Stimulated activated CD4-positive, alpha-beta T cell treated with anti-CD3 and anti-CD28 coated beads, Interleukin-4, amount 100 ng/mL, for 1 hour (primary cell): ENCODE results near the gene SYT13.
A peak's percentile ranks its signal among the peaks of the same experiment; 100 is the strongest.
"Not testable (repeated sequence)": the region's sequence is repeated elsewhere in the genome, so short reads cannot be mapped to it uniquely, and the experiment has no call there.

Experiments
- DNase-seq: peaks from one replicate; pipeline ENCODE4 v3.0.0-alpha.2; 2020

SYT13 gene

DNA sequence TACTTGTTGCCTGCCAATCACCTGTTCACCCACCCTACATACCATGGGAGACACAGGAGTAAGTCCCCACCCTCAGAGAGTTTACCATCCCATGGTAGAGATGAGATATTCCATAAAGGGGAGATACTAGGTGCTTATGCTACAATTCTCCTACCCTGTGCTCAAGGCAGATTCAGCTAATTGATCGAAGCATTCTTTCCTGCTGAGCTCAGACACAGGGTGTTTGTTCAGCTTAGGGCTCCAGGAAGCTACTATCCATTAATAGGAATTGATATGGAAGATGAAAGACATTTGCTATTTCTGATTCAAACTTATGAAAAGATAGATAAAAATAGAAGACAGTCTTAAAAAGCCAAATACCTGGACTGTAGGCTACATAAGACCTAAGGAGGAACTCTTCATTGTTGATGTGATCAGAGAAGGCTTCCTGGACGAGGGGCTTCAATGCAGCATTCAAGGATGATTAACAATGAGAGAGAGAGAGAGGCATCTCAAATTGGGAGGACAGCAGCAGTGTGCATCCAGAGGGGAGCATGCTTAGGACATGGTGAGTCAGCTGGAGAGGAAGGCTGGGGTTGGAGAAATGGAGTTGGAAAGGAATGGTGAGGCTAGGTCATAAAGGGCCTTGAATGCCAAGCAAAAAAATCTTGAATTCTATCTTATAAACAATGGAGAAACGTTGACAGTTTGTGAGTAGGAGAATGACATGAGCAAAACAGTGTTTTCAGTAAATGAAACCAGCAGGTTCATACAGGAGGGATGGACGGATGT lies 15.0 kb downstream of the SYT13 start:
- DNase-seq: no peak

DNA sequence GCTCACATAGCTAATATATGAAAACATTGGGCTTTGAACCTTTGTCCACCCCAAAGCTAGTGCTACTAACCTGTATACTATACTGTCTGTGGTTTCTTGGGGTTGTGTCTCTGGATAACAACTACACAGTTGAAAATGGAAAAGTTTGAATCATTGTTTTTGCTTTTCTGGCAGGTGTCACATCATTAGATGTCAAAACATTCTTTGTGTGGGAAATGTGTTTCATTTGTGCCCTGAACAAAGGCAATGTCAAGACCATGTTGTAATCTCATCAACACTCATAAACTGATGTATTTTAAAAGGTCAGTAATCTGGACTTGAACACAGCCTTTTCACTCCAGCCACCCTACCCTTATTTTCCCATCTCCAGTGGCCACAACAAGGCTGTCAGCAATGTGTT lies 16.5 kb downstream of the SYT13 start:
- no peak for DNase-seq

DNA sequence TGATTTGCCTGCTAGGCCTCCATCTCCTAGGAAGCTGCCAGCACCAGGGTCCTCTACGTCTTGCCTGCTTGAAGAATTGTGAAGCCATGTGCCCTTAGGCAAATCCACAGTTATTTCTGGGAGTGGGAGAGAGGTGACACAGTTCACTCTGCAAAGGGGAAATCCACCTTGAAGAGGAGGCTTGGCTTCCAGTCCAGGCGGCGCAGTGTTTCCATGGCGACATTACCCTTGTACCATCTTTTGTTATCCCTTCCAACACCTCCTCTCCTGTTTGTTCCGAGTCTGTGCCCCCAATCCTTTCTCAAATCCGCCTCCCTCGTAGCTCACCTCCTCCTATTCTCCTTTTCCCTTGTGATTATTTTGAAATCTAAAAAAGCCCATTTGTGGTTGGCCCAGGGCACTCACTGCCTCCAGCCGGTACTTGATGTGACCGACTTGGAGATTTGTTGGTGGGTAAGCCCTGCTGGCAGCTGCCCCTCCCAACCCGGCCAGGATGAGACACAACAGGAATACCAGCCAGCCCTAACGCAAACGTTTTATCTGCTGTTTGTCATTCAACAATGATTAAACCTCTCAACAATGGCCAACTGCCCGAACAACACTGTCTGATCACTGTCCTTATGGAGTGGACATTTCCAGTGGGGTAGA lies 18.4 kb downstream of the SYT13 start:
- no peak for DNase-seq

DNA sequence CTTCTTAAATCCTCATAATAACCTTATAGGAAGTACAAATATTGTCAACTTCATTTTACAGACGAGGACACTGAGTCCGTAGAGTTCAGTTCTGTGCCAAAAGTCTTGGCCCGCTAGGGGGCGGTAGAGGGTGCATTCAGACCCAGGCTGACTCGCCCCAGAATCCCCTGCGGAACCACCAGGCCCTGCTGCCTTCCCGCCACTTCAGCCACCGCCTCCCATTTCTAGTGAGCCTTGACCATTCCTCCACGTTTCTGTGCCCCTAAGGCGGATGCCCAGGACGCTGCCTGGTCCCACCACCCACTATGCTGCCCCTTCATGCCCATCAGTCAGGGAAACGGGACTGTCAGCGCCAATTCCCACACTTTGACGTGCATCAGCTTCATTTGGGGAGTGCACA lies 19.1 kb downstream of the SYT13 start:
- peak; percentile 15 for DNase-seq

DNA sequence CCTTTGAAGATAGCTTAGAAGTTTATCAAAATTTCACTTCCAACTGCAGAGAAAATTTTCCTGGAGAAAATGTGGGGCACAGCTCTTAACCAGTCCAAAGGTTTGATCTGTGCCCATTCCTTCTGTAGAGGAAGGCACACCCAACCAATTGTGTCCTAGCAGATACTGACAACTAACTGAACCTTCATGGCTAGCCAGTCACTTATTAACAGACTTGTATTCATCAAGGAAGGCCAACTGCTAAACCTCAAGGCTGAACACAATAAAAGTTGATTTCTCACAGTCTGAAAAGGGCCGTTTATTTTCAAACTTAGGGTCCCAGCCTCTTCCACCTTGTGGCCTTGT lies 19.5 kb downstream of the SYT13 start:
- no peak for DNase-seq

DNA sequence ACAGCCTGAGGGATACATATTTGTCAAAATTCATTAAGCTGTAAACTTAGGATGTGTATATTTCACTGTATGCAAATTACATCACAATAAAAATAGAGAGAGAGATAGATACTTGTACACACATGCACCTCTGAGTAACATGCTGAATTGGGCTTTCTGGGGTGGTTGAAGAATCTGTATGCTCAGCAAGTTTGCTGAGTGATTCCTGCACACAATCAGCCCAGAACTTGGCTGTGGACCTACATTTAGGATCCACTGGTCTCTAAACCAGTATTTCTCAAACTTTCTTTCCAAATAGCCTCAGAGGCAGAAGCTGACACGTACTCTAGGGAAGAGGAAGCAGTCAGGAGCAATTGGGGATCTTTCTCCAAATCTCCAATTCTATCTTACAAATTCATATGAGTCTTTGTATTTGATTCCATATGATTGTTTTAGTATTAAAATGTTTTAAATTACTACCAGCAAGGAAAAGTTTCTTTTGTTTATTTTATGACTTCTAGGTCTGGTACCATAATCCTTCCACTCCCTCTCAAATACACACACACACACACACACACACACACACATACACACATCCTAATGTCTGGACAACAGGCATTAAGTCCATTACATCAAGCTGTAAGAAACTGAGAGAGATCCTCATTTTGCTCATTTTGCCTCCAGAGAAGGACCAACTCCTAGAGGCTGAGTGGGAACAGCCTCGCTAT lies 20.0 kb downstream of the SYT13 start:
- no peak for DNase-seq

DNA sequence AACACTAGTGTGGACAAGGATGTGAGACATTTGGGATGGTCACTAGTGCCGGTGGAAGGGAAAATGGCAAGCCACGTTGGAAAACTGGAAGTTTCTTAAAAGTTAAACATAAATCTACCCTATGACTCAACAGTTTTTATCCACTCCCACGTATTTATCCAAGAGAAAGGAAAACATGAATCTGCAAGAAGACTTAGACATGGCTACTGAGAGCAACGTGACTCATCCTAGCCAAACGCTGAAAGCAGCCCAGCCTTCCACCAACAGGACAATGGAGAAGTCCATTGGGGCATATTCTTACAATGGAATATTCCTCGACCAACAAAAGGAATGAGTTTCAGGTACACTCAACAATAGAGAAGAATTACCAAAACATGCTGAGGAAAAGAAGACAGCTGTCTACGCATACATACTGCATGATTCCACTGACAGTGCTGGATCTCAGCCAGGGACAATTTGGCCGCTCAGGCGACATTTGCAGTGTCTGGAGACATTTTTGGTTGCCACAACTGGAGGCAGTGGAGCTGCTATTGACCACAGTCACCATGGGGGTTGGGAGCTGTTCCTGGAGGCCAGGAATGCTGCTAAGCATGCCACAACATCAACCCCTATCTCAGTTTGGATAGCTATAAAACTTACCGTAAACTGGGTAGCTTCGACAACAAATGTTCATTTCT lies 21.2 kb downstream of the SYT13 start:
- DNase-seq: no peak

DNA sequence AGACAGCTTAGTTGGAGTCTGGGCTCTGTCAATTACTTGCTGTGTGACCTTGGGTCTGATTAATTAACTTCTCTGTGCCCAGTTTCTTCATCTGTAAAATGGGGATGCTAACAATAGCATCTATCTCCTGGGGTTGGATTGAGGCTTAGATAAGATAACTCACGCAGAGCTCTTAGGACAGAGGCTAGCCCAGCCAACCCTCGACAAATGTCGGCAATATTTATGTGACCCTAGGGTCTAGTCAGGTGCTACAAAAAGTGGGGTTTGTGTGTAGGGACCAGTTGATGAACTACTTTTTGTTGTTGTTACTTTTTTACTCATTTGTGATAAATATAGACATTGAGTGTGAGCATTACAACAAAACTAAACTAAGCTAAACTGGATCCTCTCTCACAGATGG lies 22.4 kb downstream of the SYT13 start:
- no peak for DNase-seq

DNA sequence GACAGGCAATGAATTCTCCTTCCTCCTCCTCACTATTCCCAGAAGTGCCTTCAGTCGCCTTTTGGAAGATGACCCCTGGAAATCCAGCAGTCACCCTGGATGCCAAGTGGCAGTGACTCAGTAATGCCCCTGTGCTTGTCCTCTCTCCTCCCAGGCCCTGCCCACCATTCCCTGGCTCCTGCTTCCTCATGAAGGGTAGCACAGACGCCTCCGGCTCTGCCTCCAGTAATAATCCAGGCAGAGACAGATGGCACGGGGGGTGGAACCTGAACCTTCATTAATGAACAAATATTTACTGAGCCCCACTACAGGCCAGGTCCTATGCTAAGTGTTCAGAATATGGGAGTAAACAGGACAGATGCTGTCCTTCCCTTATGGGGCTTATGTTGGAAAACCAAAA lies 23.2 kb downstream of the SYT13 start:
- DNase-seq: no peak

DNA sequence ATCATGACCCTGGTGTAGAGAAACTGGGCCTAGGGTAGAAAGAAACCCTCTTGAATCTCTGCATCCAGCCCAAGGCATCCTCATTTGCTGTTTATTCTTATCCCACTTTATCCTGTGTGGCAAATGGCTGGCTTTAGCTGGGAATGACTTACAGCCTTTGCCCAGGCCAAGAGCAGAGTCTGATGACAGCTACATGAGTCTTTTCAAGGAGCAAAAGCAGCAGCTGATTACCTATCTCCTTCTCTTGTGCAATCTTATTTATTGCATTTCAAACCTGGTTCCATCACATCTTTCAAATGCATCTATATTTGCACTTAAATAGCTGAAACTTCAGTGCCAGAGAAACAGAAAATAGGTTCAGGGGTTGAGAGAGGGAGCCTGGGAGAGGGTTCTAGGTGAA lies 26.1 kb downstream of the SYT13 start:
- no peak for DNase-seq

DNA sequence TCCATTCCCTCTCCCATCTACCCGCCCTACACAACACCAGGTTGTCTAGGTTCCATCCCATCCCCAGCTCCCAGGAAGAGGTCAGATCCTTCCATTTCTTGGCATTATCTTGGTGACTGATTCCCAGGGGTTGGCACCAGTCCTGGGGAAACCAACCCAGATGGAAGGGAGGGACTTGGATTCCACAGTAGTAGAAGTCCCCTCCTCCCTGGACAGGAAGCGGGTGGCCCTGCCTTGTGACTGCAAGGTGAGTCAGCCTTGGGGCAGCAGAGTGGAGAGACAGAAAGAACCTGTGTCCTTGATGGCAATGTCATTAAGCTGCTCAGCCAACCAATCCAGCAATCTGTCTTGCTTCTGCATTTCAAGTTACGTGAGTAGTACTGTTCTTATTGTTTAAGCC lies 26.5 kb downstream of the SYT13 start:
- DNase-seq: no peak

DNA sequence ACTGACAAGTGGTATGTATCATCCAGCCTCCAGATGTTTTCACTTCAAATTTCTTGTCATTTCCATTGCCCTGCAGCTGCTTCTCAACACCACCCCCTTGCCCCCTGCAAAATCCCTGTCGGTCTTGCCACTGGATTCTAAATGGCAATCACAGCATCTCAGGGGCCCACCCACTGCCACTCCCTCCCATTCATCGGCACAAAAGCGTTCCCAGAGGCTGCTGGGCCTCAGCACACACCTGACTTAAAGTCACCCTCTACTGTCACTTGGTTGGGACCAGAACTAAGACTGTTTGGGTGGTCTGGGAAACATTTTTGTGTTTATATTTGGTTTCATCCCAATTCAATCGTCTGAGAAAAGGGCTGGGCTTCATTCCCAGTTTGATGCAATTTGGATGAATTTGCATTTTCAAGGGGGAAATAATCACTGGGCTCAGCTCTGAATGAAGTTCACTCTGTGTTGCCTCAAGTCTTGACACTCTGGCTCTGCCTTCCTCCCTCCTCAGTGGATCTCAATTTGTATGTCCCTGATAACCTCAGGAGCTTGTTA lies 27.1 kb downstream of the SYT13 start:
- no peak for DNase-seq

DNA sequence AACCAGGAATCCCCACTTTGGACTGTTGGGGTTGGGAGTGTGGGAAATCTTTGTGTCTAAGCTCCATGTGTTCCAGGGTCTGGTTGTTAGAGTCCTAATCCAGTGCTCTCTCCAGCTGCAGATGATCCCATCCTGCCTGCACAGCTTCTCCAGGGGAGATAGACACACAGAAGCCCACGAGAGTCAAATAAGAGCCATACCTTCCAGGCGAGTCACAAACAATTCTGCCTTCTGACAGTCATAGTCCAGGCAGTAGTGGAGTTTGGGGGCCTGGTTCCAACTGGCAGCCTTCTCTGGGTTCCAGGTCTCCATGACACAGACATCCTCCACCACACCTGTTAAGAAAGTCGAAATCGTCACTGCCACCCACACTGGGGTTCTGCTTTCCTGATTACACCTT lies 32.1 kb downstream of the SYT13 start:
- no peak for DNase-seq

DNA sequence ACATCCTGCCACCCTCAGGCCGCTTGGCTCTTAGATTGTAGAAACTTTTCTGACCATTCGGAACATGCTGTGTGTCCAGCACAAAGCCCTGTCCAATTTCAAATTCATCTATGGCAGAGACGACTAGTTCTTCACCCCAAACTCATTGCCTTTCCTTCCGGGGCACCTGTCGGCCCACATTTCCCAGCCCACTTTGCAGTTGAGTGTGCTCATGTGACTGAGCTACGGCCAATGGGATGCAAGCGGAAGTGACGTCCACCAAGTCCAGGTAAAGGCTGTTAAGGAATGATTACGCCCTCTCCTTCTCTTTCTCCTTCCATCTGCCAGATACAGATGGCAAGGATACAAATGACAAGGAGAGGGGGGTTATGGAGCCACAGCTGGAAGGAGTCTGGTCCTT lies 32.5 kb downstream of the SYT13 start:
- no peak for DNase-seq

DNA sequence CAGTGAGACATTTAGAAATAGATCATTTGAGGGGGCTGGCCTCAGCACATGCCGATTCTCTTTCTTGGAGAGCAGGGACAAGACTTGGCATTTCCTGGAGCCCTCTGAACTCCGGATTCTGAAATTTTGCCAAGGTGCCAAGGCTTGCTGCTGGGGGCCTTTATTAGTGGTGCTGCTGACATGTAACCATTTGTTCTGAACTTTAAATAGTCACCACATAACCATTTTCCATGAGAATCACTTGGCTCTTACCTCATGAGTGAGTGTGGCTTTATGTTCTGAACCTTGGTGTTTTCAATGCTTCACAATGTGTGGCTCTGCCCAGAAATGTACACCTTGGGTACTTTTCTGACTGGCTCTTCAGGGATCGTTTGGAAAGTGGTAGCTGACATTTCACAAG lies 33.3 kb downstream of the SYT13 start:
- no peak for DNase-seq

DNA sequence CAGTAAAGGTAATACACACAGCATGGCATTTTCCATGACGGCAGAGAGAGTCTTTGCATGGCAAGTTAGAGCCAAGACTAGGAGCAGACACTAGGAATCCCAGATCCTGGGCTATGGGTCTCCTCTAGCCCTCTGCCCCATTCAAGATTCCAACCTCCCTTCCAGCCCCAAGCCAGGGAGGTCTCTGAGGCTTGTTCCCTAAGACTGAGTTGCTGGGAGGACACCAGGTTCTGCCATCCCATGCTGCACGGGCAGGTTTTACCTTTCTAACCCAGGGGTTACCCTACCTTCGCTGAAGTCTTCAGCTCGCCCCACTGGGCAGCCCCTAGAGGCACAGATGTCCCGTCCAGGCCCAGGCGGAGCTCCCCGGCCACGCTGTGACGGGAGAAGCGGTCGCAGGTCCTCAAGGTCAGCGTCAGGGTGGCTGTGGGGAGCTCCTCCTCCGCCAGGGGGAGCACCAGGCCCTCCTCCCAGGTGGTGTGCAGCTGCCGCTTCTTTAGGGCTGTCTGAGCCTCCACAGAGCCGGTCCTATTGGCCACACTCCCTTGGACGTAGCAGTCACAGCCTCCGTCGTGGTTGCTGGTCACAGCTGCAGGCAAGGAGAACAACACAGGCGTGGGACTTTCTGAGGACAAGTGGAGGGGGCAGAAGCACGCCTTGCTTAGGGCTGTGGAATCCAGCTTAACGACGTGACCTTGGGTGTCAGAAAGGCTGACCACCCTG lies 33.8 kb downstream of the SYT13 start:
- peak; percentile 28 for DNase-seq

DNA sequence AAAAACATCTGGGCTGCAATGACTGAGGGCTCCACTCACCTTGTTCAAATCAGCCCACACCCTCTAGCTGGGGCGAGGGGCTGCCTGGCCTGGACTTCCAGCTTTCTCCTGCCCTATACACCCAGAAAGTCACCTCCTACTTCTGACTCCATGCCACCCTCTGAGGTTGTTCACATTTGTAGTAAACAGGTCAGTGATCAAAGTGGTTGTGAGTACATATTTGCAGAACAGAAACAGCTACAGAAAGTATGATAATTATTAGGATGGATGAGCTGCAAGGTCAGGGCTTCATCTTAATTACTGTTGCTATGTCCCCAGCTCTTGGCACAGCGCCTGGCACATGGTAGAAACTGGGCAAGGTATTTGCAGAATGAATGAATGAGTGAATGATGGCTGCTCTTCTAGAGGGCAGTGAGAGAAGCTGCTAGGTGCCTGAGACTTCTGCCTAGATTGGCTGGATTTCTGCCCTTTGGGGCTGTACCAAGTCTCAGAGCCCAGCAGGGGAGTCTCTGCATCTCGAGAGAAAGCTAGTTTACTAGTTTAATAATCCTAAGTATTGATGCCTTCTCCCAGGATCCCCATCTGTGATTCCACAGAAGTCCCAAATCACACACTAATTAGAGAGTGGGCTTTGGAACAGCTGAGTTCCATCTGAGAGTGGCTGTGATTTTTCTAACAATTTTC lies 36.0 kb downstream of the SYT13 start:
- no peak for DNase-seq

DNA sequence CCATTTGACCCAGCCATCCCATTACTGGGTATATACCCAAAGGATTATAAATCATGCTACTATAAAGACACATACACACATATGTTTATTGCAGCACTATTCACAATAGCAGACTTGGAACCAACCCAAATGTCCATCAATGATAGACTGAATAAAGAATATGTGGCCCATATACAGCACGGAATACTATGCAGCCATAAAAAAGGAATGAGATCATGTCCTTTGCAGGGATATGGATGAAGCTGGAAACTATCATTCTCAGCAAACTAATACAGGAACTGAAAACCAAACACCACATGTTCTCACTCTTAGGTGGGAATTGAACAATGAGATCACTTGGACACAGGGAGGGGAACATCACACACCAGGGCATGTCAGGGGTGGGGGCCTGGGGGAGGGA lies 36.8 kb downstream of the SYT13 start:
- not testable (repeated sequence) for DNase-seq

DNA sequence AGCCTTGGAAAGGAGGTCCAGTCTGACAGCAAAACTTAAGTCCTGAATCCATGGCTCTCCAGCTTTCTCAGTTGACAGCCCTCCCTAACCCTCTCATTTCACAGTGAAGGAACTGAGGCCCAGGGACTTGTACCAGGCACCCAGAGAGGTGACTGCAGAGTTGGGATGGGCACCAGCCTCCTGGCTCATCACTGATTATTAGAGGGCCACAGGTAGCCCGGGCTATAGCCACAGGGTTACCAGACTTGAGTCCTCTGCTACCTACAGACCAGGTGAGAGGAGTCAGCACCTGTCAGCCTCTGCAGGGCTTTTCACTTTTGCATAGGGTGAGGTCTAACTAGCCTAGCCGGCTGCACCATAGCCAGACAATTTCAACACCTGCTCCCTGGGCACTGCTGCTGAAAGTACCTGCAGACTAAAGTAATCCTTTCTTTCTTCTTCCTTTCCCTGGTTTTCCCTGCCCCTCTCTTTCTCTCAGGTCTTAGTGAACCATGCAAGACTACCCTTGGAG lies 37.6 kb downstream of the SYT13 start:
- DNase-seq: no peak

DNA sequence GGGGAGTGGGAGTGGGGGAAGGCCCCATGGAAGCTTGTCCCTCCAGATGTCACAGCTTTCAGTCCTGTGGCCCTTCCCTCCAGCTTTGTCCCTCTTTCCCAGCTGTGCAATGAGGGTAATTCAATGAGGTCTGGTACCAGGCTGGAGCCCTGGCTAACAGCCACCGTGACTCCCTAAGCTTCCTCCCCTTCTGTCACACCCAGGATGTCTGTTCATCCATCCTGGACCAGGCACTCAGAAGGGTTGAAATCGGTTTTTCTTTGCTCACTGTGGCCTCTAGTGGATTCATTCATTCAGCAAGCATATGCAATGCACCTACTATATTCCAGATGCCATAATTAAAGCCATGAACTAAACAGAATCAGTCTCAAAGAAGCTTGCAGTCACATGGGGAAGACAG lies 38.7 kb downstream of the SYT13 start:
- DNase-seq: no peak

DNA sequence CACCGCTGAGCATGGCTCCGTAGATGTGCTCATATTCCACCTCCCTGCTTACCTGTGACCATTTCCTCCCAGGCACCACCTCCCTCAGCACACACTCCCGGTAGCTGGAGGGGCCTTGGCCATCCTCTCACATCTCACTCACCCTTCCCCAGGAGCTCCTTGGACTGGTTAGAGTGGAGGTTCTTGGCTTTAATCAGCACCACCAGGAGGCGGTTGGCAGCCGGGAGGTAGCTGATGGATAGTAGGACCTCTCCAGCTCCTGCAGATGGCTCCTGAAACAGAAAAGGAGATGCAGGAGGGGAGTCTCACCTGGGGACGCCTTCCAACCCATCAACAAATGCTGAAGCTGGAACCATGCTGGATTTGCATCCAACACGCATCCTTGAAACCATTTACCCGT lies 39.9 kb downstream of the SYT13 start:
- DNase-seq: no peak
